Stimulated activated CD8-positive, alpha-beta memory T cell treated with anti-CD3 and anti-CD28 coated beads, Interleukin-4, amount 100 ng/mL, for 24 hours (primary cell): ENCODE data around the gene KIF1A.

Source experiments
- DNase-seq: peaks from one replicate; pipeline ENCODE4 v3.0.0-alpha.2; 2020; ENCODE audit warnings: low read depth

Gene KIF1A

GRCh38 chr2:240762971-240763370, 57.0 kb downstream of the KIF1A start:
- no peak for DNase-seq

DNA sequence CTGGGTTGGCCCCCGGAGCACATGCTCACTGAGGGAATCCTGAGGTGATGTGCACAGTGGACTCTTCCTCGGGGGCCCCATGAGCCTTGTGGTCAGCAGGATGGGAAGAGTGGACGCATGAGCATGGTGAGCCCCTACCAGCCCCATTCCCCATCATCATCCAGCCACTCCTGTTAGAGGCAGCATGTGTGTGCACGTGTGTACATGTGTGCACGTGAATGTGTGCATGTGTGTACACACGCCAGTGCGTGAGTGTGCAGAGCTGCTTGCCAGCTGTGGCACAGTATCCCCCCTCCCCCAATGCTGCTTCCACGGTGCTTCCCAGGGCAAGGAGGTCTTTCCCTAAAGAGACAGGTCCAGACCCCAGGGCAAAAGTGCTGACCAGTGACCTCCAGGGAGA, 57.8 kb downstream of the KIF1A start:
- DNase-seq = no peak

GRCh38 chr2:240760576-240761246, 59.3 kb downstream of the KIF1A start:
- DNase-seq = no peak

GRCh38 chr2:240760121-240760520, 59.9 kb downstream of the KIF1A start:
- no peak for DNase-seq

- DNase-seq = peak; percentile 30
Observed at GRCh38 chr2:240759459-240759858, 60.6 kb downstream of the KIF1A start.

DNA sequence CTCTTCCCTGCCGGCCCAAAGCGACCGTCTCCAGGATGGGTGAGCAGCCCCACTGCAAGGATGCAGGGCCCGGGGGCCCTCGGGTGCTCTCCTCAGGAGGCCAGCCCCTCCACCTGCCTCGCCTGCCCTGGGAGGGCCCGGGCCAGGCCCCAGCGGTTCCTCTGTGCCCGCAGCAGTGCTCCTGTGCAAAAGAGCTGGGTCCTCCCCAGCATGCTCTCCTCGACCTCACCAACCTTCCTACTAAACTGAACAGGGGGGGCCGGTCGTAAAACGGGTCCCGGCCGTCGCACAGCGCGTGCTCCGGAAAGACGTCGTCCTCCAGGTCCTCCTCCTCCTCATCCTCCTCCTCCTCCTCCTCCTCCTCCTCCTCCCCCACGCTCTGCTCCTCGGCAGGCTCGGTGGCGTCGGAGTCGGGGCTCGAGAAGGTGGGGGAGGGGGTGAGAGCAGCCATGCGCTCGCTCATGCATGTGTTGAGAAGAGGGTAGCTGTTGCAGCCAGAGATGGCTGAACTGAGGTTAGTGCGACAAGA, 62.9 kb downstream of the KIF1A start:
- no peak for DNase-seq

DNA sequence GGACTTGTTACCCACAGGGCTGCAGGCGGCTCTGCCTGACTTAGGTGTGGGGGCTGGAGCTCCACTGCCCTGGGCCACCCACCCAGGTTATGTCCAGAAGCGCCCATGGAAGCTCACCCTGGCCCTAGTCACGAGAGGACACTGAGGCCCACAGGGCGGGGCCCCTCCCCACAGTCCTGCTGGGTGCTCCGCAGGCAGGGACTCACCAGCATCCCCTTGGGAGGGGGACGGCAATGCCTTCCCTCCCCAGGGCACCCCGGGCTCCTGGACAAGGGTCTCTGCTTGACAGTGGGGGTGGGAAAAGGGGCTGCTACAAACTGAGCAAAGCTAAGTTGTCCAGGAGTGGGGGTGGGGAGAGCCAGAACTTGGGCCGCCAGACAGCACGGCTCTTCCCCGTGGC, 67.8 kb downstream of the KIF1A start:
- no peak for DNase-seq

GRCh38 chr2:240750409-240750808, 69.6 kb downstream of the KIF1A start:
- no peak for DNase-seq

DNA sequence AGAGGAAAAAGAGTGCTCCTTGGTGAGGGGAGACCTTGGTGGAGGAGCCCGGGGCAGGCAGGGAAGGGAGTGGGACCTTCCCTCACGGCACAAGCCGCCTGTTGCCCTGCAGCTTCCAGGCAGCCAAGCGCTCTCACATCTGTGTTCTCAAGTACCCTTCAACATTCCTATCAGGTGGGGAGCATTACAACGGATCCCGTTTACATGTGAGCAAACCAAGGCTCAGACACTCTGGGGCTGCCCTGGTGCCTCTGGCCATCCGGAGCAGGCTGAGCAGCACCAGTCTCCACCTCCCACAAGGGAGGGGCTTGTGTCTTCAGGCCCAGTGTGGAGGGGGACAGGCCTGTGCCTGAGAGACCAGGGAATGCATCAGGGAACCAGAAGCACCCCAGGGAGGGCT, 70.5 kb downstream of the KIF1A start:
- no peak for DNase-seq

- no peak for DNase-seq
Observed at GRCh38 chr2:240747256-240747655, 72.8 kb downstream of the KIF1A start.

DNA sequence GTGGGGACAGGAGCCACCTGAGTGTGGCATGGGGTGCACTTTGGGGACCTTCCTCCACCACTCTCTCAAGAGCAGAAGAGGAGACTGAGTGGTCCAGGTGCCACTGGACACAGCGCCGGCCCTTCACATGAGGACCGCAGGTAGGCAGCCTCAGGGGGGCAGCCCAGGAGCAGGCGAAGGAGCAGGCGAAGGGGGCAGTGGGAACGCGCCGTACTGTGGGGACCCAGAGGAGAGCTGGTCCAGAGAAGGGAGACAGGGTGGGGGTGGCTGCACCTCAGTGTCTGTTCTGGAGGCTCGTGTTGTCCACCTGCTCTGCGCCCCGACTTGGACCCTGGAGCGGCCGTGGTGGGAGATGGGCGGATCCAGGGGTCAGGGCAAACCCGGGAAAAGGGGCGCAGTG, 73.3 kb downstream of the KIF1A start:
- no peak for DNase-seq

DNA sequence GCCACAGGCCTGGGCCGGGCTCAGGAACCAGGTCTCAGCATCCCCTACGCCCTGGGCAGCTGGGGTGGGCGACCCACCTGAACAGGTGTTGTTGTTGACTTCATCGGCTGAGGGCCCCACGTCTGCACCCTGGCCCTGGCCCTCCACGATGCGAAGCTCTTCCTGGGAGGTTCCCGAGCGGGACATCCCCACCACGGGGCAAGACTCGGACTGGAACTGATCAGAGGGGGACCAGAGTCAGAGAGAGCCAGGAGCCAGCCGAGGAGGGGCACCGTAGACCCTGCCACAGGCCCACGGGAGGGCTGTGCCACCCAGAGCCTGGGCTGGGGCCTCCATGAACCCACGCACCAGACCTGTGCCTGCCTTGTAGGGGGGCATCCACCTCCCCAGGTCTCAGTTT, 74.1 kb downstream of the KIF1A start:
- DNase-seq = no peak

DNA sequence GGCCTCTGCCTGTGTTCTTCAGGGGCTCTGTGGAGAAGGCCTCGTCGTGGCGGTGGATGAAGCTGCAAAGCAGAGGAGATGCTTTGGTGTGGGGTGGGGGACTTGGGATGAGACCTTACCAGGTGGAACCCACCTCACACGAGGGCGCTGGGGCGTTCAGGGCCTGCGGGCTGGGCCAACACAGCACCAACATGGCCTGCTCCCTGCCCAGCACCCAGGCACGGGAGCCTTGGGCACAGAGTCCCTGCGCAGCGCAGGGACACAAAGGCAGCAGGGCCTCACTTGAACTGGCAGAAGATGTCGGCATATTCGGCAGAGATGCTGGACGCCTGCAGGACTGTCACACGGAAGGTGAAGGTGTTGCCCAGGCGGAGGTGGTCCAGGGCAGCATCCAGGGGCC, 74.6 kb downstream of the KIF1A start:
- DNase-seq = no peak

DNA sequence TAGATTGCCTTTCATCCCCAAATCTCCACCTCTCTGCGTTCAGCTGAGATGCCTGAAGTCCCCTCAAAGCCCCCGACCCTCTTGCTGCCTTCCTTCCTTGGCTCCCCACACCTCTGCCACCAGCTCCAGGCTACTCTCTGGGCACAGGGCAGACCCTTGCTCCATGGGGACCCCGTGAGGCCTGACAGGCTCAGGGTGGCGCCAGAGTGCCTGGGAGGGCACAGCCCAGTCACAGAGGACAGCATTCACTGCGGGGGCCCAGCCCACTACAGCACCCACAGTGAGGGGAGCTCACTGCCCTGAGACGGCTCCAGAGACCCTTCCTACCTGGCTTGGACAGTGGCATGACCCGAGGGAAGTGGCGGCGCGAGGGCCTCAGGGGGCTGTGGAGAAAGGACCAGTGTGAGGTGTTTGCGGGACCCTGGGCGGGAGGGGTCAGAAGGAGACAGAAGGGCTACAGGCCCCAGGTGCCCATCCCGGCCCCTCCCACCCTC, 77.4 kb downstream of the KIF1A start:
- no peak for DNase-seq

- no peak for DNase-seq
Observed at GRCh38 chr2:240741091-240741490, 78.9 kb downstream of the KIF1A start.

DNA sequence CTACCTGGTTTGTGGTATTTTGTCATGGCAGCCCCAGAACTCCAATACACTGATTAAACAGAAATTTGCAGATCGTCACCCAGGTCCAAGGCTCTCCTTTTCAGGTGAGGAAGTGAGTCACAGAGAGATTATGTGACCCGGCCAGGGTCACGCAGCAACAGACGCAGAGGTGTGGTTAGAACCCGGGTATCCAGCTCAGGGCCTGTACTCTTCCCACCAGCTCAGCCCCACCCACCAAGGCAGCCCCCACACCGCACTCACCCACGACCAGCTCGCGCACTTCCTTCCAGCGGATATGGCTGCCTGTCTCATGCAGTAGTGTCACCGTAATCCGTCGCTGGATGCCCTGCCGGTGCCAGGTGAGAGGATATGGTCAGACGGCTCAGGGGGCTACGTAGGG, 80.2 kb downstream of the KIF1A start:
- no peak for DNase-seq

GRCh38 chr2:240737958-240738357, 82.1 kb downstream of the KIF1A start:
- DNase-seq = no peak

- DNase-seq = no peak
Observed at GRCh38 chr2:240737512-240737911, 82.5 kb downstream of the KIF1A start.

DNA sequence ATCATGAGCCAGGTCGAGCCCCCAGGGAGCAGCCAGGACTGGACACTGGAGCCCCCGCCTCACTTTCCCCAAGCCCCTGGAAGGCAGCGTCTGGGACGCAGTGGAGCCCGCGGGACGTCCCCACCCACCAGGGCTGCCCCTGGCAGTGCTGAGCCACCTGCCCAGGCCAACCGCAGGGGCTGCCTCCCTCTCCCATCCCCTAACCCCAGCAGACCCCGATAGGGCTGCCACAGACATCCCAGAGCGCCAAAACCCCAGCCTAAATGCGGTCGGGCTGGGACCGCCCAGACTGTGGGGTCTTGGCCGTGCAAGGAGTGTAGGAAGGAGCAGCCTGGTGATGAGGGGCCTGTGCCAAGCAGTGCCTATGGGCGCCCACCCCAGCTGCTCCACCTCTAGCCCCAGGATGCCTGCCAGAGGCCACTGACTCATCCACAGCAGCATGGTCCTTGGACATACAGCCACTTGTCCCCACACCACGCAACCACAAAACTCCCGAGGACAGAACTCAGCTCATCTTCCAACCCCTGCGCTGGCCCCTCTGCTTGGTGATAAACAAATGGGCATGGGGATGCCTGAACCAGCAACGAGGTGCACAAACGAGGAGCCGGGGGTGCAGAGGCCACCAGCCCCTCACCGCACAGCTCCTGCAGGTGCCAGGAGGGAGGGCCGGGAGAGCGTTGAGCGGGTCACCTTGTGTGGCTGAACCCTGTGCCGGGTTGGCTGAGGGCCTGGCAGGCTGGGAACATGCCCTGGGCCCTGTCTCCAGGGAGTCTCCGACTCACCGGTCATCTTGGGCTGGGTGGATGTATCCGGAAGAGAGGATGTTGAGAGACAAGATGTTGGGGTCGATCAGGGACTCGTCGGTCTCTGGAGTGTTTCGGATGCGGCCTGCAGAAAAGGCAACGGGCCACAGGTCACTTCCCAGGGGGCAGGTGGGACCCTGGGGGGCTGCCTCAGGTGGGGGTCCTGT, 83.5 kb downstream of the KIF1A start:
- DNase-seq = no peak

DNA sequence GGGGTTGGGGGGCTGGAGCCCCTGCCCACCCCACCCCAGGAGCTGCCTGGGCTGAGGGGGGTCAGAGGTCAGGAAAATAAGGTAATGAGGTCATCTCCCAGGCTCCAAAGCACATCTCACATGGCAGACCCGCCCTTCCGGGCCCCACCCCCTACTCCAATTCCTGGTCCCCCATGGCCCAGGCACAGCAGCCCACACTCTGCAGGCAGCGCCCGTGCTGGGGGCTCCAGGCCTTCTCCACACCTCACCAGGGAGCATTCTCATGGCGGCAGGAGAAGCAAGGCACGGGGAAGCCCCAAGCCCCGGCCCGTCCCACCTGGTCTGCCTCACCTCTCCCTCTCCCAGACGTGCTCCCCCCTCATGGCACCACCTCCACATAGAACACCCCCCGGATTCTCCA, 84.5 kb downstream of the KIF1A start:
- DNase-seq = no peak

GRCh38 chr2:240734756-240735155, 85.3 kb downstream of the KIF1A start:
- no peak for DNase-seq

DNA sequence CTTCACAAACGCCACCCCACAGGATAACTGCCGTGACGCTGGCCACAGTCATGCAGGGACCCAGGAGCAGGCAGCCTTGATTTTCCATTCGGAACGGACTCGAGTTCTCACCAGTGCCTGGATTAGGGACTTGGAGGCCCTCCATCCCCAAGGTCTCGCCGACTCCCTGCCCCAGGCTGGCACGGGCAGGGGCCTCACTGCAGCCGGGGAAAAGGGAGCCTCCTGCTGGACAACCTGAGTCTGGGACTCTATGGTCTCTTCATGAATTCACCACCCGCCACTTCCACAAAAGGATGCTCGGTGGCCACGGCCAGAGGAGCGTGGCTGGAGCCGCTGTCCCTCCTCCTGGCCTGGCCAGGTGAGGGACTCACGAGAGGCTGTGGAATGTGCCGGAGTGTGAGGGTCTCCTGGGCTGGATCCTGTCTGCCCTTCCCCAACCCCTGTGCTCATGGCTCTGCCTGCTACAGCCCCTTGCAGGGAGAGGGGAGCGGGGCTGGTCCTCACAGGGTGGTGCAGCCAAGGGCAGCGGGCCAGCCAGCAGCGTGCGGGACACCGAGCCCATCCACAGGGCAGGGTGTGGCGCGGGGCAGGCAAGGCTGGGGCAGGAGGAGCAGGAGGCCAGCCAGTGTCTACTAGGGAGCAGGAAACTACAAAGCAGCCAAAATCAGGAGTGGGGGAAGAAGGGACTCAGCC, 86.1 kb downstream of the KIF1A start:
- DNase-seq = no peak
